K562 (cell line): ENCODE data around the gene CEMP1. TPM values are rescaled to one million over a fixed set of nuclear protein-coding genes. Genes with fewer than 3 reads are reported as not detected.

Experiments used
- BRCA1 ChIP-seq, 2 experiments: fragments of 450-650 bp in 1 of 2; sonication (generic) in 1 of 2; formaldehyde crosslinking in 1 of 2; IDR thresholded peaks; 2 replicates each; pipeline versions ENCODE4 v1.5.0 to v1.6.1; 2017 to 2020; ENCODE audit warnings: mild to moderate bottlenecking in 1 of 2, missing genetic modification reagents in 1 of 2
- COPS2 ChIP-seq: fragments of 450-650 bp; conservative IDR thresholded peaks from 2 replicates; pipeline ENCODE4 v1.6.1; 2016; ENCODE audit warnings: mild to moderate bottlenecking, moderate library complexity
- MTF1 ChIP-seq: fragments of 250-450 bp; sonication (Bioruptor Pico); IDR thresholded peaks from 2 replicates; pipeline ENCODE4 v1.9.0; 2021; ENCODE audit warnings: moderate library complexity, mild to moderate bottlenecking, inconsistent platforms, borderline replicate concordance
- NR2C1 ChIP-seq, 2 experiments: fragments of 450-650 bp; IDR thresholded peaks; 2 replicates each; pipeline ENCODE4 v1.6.1; 2017; ENCODE audit warnings: mild to moderate bottlenecking in 2 of 2, antibody characterized with exemption in 1 of 2, inconsistent platforms in 1 of 2, missing compliant biosample characterization in 1 of 2, missing genetic modification characterization in 1 of 2
- PCBP2 ChIP-seq: fragments of 200-400 bp; formaldehyde crosslinking; IDR thresholded peaks from 2 replicates; pipeline ENCODE4 v1.6.1; 2018; ENCODE audit warnings: low read length, low read depth, mild to moderate bottlenecking, moderate library complexity; ENCODE audit not compliant: poor library complexity, severe bottlenecking
- PRPF4 ChIP-seq: fragments of 200-400 bp; formaldehyde crosslinking; IDR thresholded peaks from one replicate; pipeline ENCODE4 v1.6.1; 2017; ENCODE audit warnings: low read length, low read depth, mild to moderate bottlenecking; ENCODE audit not compliant: insufficient read depth, poor library complexity, severe bottlenecking
- ZNF583 ChIP-seq: fragments of 250-450 bp; sonication (Bioruptor Pico); IDR thresholded peaks from 2 replicates; pipeline ENCODE4 v1.4.0; 2020
- polyA plus RNA-seq, 8 experiments: library from polyadenylated mRNA; depleted of rRNA in 4 of 8; stranded (reverse) in 5 of 8; unstranded in 3 of 8; fragments of >200 nt; fragmentation: Nextera tagmentation in 2 of 8; fragmentation: Illumina TruSeq in 1 of 8; extraction: Ambion mirVana in 2 of 8; extraction: Trizol in 1 of 8; gene quantifications; 2 replicates each; pipeline versions ENCODE4 v1.2.1 to v1.2.3, GENCODE V29; 2011 to 2014; ENCODE audit warnings: inconsistent platforms in 1 of 8, missing spikeins in 1 of 8
- total RNA-seq, 7 experiments: library from RNA; depleted of rRNA in 6 of 7; stranded (reverse); fragments of >200 nt in 6 of 7; fragmentation: Illumina TruSeq in 2 of 7; extraction: Trizol in 2 of 7; gene quantifications; 2 replicates each; pipeline versions ENCODE4 v1.2.1 to v1.2.3, GENCODE V29; 2011 to 2021; ENCODE audit warnings: low replicate concordance in 1 of 7
- TF ChIP-seq, protein P1 (sequence below): fragments of 250-450 bp; sonication (Bioruptor Pico); IDR thresholded peaks from 2 replicates; pipeline ENCODE4 v1.8.0; 2022; ENCODE audit warnings: moderate library complexity, mild to moderate bottlenecking, inconsistent platforms
- TF ChIP-seq, protein P2 (sequence below): sonication (generic); formaldehyde crosslinking; IDR thresholded peaks from 2 replicates; pipeline ENCODE4 v1.8.0; 2022; ENCODE audit warnings: mild to moderate bottlenecking, missing genetic modification reagents
- TF ChIP-seq, protein P3 (sequence below): fragments of 250-450 bp; sonication (Bioruptor Pico); IDR thresholded peaks from 2 replicates; pipeline ENCODE4 v1.9.0; 2021; ENCODE audit warnings: mild to moderate bottlenecking
- TF ChIP-seq, protein P4 (sequence below), 3 experiments: IDR thresholded peaks in 2 of 3; conservative IDR thresholded peaks in 1 of 3; 2 replicates each; pipeline ENCODE4 v1.5.1; 2011 to 2012; ENCODE audit warnings: low read length in 3 of 3, mild to moderate bottlenecking in 3 of 3, control low read depth in 2 of 3, improper control_type of control experiment in 1 of 3, inconsistent platforms in 1 of 3, low read depth in 1 of 3, mixed read lengths in 1 of 3, moderate library complexity in 1 of 3; ENCODE audit not compliant: insufficient read depth in 2 of 3
- TF ChIP-seq, protein P5 (sequence below): sonication (generic); formaldehyde crosslinking; IDR thresholded peaks from 2 replicates; pipeline ENCODE4 v1.8.0; 2022; ENCODE audit warnings: mild to moderate bottlenecking, missing genetic modification reagents
- TF ChIP-seq, protein P6 (sequence below): fragments of 250-450 bp; sonication (Bioruptor Pico); IDR thresholded peaks from 2 replicates; pipeline ENCODE4 v1.5.0; 2021
- TF ChIP-seq, protein P7 (sequence below): sonication (generic); formaldehyde crosslinking; IDR thresholded peaks from 2 replicates; pipeline ENCODE4 v1.8.0; 2022; ENCODE audit warnings: mild to moderate bottlenecking, missing genetic modification reagents
- TF ChIP-seq, protein P8 (sequence below): fragments of 250-450 bp; sonication (Bioruptor Pico); IDR thresholded peaks from 2 replicates; pipeline ENCODE4 v1.8.0; 2021; ENCODE audit warnings: moderate library complexity, mild to moderate bottlenecking, inconsistent platforms

CEMP1 gene
- total and polyA plus RNA-seq, 9 of the 15 experiments (the other 6 are each of a cell fraction or from before 2014, with no cell fraction given): 0.05 to 0.45 TPM; not detected in 7

DNA sequence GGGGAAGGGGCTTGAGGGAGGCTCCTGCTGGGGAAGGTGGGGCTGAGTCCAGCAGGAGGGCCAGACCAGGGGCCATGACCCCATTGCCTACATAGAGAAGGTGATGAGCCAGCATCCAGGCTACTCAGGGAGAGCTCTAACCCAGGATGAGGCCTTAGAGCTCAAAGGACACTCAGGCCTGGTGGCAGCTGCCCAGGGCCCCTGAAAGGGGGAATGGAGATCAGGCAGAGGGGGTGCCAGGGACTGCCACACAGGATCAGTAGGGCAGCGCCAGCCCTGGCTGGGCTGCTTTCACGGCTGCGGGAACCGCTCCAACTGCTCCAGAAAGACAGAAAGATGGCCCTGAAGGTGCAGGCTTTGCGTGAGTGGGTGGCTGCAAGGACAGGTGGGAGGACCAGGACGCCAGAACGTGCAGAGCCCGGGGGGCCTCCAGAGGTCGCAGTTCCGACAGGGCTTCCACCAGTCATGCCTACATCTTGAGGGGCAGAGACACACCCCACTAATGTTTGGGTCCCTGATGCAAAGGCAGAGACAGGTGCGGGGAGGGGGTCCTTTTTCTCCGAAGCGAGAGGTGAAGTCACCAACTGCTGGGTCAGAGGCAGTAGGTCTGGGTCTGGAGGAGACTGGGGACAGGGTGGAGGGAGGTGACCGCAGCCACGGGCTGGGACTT lies 18.3 kb downstream of the CEMP1 start (continued):
- TF ChIP-seq PCBP2 (no peak), ZNF583 (CRISPR knock-in tag) (no peak), BRCA1 (IDR thresholded peaks at IDR 0.05) (no peak), BRCA1 (CRISPR knock-in tag; IDR thresholded peaks at IDR 0.05) (0 out of 2 replicates have a peak, but pooled peaks have one; percentile 13), MTF1 (CRISPR knock-in tag) (no peak), NR2C1 (IDR thresholded peaks at IDR 0.05) (no peak), NR2C1 (tag; IDR thresholded peaks at IDR 0.05) (no peak), COPS2 (no peak), PRPF4 (no peak)
- TF ChIP-seq, protein P1, sequence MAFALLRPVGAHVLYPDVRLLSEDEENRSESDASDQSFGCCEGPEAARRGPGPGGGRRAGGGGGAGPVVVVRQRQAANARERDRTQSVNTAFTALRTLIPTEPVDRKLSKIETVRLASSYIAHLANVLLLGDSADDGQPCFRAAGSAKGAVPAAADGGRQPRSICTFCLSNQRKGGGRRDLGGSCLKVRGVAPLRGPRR (CRISPR knock-in tag): no peak
- TF ChIP-seq, protein P2, sequence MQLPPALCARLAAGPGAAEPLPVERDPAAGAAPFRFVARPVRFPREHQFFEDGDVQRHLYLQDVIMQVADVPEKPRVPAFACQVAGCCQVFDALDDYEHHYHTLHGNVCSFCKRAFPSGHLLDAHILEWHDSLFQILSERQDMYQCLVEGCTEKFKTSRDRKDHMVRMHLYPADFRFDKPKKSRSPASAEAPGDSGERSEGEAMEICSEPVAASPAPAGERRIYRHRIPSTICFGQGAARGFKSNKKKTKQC (CRISPR knock-in tag): no peak
- TF ChIP-seq, protein P3, sequence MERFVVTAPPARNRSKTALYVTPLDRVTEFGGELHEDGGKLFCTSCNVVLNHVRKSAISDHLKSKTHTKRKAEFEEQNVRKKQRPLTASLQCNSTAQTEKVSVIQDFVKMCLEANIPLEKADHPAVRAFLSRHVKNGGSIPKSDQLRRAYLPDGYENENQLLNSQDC (CRISPR knock-in tag): no peak
- TF ChIP-seq, protein P4, sequence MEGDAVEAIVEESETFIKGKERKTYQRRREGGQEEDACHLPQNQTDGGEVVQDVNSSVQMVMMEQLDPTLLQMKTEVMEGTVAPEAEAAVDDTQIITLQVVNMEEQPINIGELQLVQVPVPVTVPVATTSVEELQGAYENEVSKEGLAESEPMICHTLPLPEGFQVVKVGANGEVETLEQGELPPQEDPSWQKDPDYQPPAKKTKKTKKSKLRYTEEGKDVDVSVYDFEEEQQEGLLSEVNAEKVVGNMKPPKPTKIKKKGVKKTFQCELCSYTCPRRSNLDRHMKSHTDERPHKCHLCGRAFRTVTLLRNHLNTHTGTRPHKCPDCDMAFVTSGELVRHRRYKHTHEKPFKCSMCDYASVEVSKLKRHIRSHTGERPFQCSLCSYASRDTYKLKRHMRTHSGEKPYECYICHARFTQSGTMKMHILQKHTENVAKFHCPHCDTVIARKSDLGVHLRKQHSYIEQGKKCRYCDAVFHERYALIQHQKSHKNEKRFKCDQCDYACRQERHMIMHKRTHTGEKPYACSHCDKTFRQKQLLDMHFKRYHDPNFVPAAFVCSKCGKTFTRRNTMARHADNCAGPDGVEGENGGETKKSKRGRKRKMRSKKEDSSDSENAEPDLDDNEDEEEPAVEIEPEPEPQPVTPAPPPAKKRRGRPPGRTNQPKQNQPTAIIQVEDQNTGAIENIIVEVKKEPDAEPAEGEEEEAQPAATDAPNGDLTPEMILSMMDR (IDR thresholded peaks at IDR 0.05 in 2 of 3, conservative IDR thresholded peaks at IDR 0.05 in 1 of 3; ENCODE audit: insufficient read depth in 2 of 3, low read depth in 1 of 3, low read length in 3 of 3): peak in 2 of 3 experiments; percentile 25 to 49; a peak in 5 of 6 replicates
- TF ChIP-seq, protein P5, sequence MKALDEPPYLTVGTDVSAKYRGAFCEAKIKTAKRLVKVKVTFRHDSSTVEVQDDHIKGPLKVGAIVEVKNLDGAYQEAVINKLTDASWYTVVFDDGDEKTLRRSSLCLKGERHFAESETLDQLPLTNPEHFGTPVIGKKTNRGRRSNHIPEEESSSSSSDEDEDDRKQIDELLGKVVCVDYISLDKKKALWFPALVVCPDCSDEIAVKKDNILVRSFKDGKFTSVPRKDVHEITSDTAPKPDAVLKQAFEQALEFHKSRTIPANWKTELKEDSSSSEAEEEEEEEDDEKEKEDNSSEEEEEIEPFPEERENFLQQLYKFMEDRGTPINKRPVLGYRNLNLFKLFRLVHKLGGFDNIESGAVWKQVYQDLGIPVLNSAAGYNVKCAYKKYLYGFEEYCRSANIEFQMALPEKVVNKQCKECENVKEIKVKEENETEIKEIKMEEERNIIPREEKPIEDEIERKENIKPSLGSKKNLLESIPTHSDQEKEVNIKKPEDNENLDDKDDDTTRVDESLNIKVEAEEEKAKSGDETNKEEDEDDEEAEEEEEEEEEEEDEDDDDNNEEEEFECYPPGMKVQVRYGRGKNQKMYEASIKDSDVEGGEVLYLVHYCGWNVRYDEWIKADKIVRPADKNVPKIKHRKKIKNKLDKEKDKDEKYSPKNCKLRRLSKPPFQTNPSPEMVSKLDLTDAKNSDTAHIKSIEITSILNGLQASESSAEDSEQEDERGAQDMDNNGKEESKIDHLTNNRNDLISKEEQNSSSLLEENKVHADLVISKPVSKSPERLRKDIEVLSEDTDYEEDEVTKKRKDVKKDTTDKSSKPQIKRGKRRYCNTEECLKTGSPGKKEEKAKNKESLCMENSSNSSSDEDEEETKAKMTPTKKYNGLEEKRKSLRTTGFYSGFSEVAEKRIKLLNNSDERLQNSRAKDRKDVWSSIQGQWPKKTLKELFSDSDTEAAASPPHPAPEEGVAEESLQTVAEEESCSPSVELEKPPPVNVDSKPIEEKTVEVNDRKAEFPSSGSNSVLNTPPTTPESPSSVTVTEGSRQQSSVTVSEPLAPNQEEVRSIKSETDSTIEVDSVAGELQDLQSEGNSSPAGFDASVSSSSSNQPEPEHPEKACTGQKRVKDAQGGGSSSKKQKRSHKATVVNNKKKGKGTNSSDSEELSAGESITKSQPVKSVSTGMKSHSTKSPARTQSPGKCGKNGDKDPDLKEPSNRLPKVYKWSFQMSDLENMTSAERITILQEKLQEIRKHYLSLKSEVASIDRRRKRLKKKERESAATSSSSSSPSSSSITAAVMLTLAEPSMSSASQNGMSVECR (CRISPR knock-in tag): no peak
- TF ChIP-seq, protein P6, sequence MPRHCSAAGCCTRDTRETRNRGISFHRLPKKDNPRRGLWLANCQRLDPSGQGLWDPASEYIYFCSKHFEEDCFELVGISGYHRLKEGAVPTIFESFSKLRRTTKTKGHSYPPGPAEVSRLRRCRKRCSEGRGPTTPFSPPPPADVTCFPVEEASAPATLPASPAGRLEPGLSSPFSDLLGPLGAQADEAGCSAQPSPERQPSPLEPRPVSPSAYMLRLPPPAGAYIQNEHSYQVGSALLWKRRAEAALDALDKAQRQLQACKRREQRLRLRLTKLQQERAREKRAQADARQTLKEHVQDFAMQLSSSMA (CRISPR knock-in tag): no peak
- TF ChIP-seq, protein P7, sequence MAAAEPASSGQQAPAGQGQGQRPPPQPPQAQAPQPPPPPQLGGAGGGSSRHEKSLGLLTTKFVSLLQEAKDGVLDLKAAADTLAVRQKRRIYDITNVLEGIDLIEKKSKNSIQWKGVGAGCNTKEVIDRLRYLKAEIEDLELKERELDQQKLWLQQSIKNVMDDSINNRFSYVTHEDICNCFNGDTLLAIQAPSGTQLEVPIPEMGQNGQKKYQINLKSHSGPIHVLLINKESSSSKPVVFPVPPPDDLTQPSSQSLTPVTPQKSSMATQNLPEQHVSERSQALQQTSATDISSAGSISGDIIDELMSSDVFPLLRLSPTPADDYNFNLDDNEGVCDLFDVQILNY (CRISPR knock-in tag): no peak
- TF ChIP-seq, protein P8, sequence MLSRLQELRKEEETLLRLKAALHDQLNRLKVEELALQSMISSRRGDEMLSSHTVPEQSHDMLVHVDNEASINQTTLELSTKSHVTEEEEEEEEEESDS (CRISPR knock-in tag): no peak
